PC-9 (cell line): ENCODE data around the gene IFIT2. TPM values are rescaled to one million over a fixed set of nuclear protein-coding genes. Genes with fewer than 3 reads are reported as not detected.
A peak's percentile ranks its signal among the peaks of the same experiment; 100 is the strongest.

Experiments used
- BruUV-seq: library from RNA; stranded (reverse); fragments of 400-500 nt; replicated peaks from 2 replicates; lab custom pipeline; 2021; lab: Mats Ljungman, UMichigan
- CTCF ChIA-PET: fragments of 300-600 bp; sonication (Branson Sonifier 250); formaldehyde crosslinking; loops from one replicate; lab custom pipeline; 2022; ENCODE audit warnings: antibody characterized with exemption; lab: Charles Lee
- POLR2A ChIA-PET: fragments of 300-600 bp; sonication (Branson Sonifier 250); formaldehyde crosslinking; loops from one replicate; lab custom pipeline; 2022; ENCODE audit warnings: antibody characterized with exemption; ENCODE audit not compliant: unreplicated experiment; lab: Charles Lee
- DNase-seq, 2 experiments: peaks; one replicate each; pipeline versions ENCODE4 v3.0.0 to v3.0.0-alpha.2; 2015 to 2022; ENCODE audit warnings: mixed read lengths in 1 of 2
- H2AFZ ChIP-seq: fragments of 200-600 bp; sonication (generic); 2 replicates; pipeline ENCODE4 v1.8.1; 2017; ENCODE audit warnings: antibody characterized with exemption
- H3F3A ChIP-seq: fragments of 200-600 bp; sonication (generic); 2 replicates; pipeline ENCODE4 v1.8.1; 2017; ENCODE audit warnings: antibody characterized with exemption, mild to moderate bottlenecking, low read depth; ENCODE audit not compliant: insufficient read depth
- H3K27ac ChIP-seq: fragments of 200-600 bp; sonication (generic); 2 replicates; pipeline ENCODE4 v1.6.1; 2016; ENCODE audit warnings: mixed run types
- H3K27me3 ChIP-seq: fragments of 200-600 bp; sonication (generic); 2 replicates; pipeline ENCODE4 v1.6.1; 2016; ENCODE audit warnings: low read depth, mixed run types; ENCODE audit not compliant: insufficient read depth
- H3K36me3 ChIP-seq: fragments of 200-600 bp; sonication (generic); 2 replicates; pipeline ENCODE4 v1.6.1; 2016; ENCODE audit warnings: low read depth, mixed run types
- H3K4me1 ChIP-seq: fragments of 200-600 bp; sonication (generic); replicated peaks from 2 replicates; pipeline ENCODE4 v1.6.1; 2016; ENCODE audit warnings: mixed run types; ENCODE audit not compliant: insufficient read depth
- H3K4me2 ChIP-seq: fragments of 200-600 bp; sonication (generic); 2 replicates; pipeline ENCODE4 v1.6.1; 2017; ENCODE audit warnings: mixed run types
- H3K4me3 ChIP-seq: fragments of 200-600 bp; sonication (generic); 2 replicates; pipeline ENCODE4 v1.6.1; 2016; ENCODE audit warnings: mixed run types
- H3K79me2 ChIP-seq: fragments of 200-600 bp; sonication (generic); 2 replicates; pipeline ENCODE4 v1.6.1; 2017; ENCODE audit warnings: low read depth, mixed run types
- H3K9me2 ChIP-seq: fragments of 200-600 bp; sonication (generic); 2 replicates; pipeline ENCODE4 v1.8.1; 2017; ENCODE audit warnings: mild to moderate bottlenecking; ENCODE audit not compliant: insufficient read depth
- H3K9me3 ChIP-seq: fragments of 200-600 bp; sonication (generic); 2 replicates; pipeline ENCODE4 v1.8.1; 2016; ENCODE audit warnings: low read depth; ENCODE audit not compliant: insufficient read depth
- H4K20me1 ChIP-seq: fragments of 200-600 bp; sonication (generic); 2 replicates; pipeline ENCODE4 v1.8.1; 2017; ENCODE audit not compliant: insufficient read depth
- CTCF ChIP-seq: fragments of 200-600 bp; sonication (generic); conservative IDR thresholded peaks from 2 replicates; pipeline ENCODE4 v1.6.1; 2017; ENCODE audit warnings: mixed run types, antibody characterized with exemption, mild to moderate bottlenecking, moderate library complexity
- EZH2 ChIP-seq: fragments of 200-600 bp; sonication (generic); IDR thresholded peaks from 2 replicates; pipeline ENCODE4 v1.8.0; 2017; ENCODE audit warnings: antibody characterized with exemption, low read depth
- intact Hi-C: fragments of 100-400 bp; cut with micrococcal nuclease; formaldehyde crosslinking; loops from one replicate; pipeline ENCODE4 v1.10.0; 2022; ENCODE audit not compliant: unreplicated experiment
- total RNA-seq: library from RNA; stranded (reverse); gene quantifications from 2 replicates; pipeline ENCODE4 v1.2.3, GENCODE V29; 2021

The IFIT2 gene
- total RNA-seq, 1 experiment from 2014 or later = 4.4 TPM

GRCh38 chr10:89297791-89298190, 4.1 kb upstream of the IFIT2 start:
- H3K4me1 ChIP-seq = peaks cover 27% of the 10 kb centered on the region
- peaks cover 12% of the 10 kb centered on the region; the same call in 1 of the 2 replicates for H3F3A ChIP-seq
- TF ChIP-seq EZH2 = no peak
- TF ChIP-seq CTCF = no peak
- no TSS peak for BruUV-seq
- POLR2A ChIA-PET = no interaction called here
- no peaks in the 10 kb centered on the region for H3K27me3 ChIP-seq
- no peaks in the 10 kb centered on the region for H3K36me3 ChIP-seq
- no peaks in the 10 kb centered on the region for H3K9me2 ChIP-seq
- no peaks in the 10 kb centered on the region for H4K20me1 ChIP-seq
- intact Hi-C loops = no loop called here
- no peak overlapping the region for H2AFZ ChIP-seq
- no peaks in the 10 kb centered on the region; the same call in 1 of the 2 replicates for H3K9me3 ChIP-seq
- CTCF ChIA-PET = no interaction called here
- no peak for DNase-seq
- no peak overlapping the region for H3K4me3 ChIP-seq
- H3K27ac ChIP-seq = no peak overlapping the region
- H3K4me2 ChIP-seq = no peak overlapping the region
- H3K79me2 ChIP-seq = no peaks in the 10 kb centered on the region

GRCh38 chr10:89299031-89299430, 2.8 kb upstream of the IFIT2 start:
- H3K4me2 ChIP-seq = no peak overlapping the region
- intact Hi-C loops = no loop called here

GRCh38 chr10:89301232-89301631, 614 bp upstream of the IFIT2 start:
- Histone ChIP-seq H3K27me3 (no peaks in the 10 kb centered on the region), H3K4me2 (peak overlapping the region; percentile 77), H3F3A (peaks cover 12% of the 10 kb centered on the region; the same call in 1 of the 2 replicates), H3K27ac (peak overlapping the region; percentile 89), H3K36me3 (peaks cover 3% of the 10 kb centered on the region; the same call in 1 of the 2 replicates), H3K4me3 (peak overlapping the region; percentile 59; the same call in 1 of the 2 replicates), H3K79me2 (no peaks in the 10 kb centered on the region), H4K20me1 (no peaks in the 10 kb centered on the region), H3K4me1 (peaks cover 39% of the 10 kb centered on the region), H3K9me3 (no peaks in the 10 kb centered on the region; the same call in 1 of the 2 replicates), H2AFZ (peak overlapping the region; percentile 79), H3K9me2 (no peaks in the 10 kb centered on the region)
- intact Hi-C loops = no loop called here
- POLR2A ChIA-PET = interaction anchor here (0.5 to 0.6 kb wide), 2 partner anchors 27 to 51 kb away, joined by 5 read pairs; partner anchors contain the start of gene IFIT3
- CTCF ChIA-PET = no interaction called here
- DNase-seq = no peak
- TF ChIP-seq EZH2 (no peak), CTCF (no peak)
- no TSS peak for BruUV-seq

More at GRCh38 chr10:89299031-89299430, 2.8 kb upstream of the IFIT2 start:
- no peaks in the 10 kb centered on the region; the same call in 1 of the 2 replicates for H3K9me3 ChIP-seq
- H3F3A ChIP-seq = peaks cover 12% of the 10 kb centered on the region; the same call in 1 of the 2 replicates
- peaks cover 39% of the 10 kb centered on the region for H3K4me1 ChIP-seq
- H2AFZ ChIP-seq = no peak overlapping the region
- CTCF ChIA-PET = no interaction called here
- BruUV-seq = no TSS peak
- no peak for DNase-seq
- H3K36me3 ChIP-seq = no peaks in the 10 kb centered on the region
- no peak for TF ChIP-seq CTCF
- no peak for TF ChIP-seq EZH2
- H4K20me1 ChIP-seq = no peaks in the 10 kb centered on the region
- no peaks in the 10 kb centered on the region for H3K9me2 ChIP-seq
- H3K79me2 ChIP-seq = no peaks in the 10 kb centered on the region
- H3K4me3 ChIP-seq = no peak overlapping the region
- POLR2A ChIA-PET = interaction anchor here (0.6 kb wide), 1 partner anchor 53 kb away, joined by 10 read pairs; no protein-coding TSS in a partner anchor
- no peaks in the 10 kb centered on the region for H3K27me3 ChIP-seq
- no peak overlapping the region for H3K27ac ChIP-seq
